Thyroid gland (tissue), 4 donors: ENCODE results near the gene SIAH3.

ENCODE experiments used
- CTCF ChIP-seq, 6 experiments: fragments of 200-600 bp in 3 of 6; fragments of 450-650 bp in 3 of 6; sonication (generic) in 3 of 6; IDR thresholded peaks; one replicate each; pipeline ENCODE4 v1.5.1; 2016 to 2019; ENCODE audit warnings: antibody characterized with exemption in 6 of 6, mild to moderate bottlenecking in 2 of 6, inconsistent platforms in 1 of 6, moderate library complexity in 1 of 6
- POLR2A ChIP-seq, 2 donors: fragments of 450-650 bp; IDR thresholded peaks; one replicate each; pipeline ENCODE4 v1.6.1; 2017; ENCODE audit warnings: antibody characterized with exemption in 2 of 2, mild to moderate bottlenecking in 2 of 2, moderate library complexity in 1 of 2

GRCh38 chr13:45833663-45834375, 17.7 kb downstream of the SIAH3 start:
- TF ChIP-seq POLR2A (IDR thresholded peaks at IDR 0.05) (no peak), CTCF (IDR thresholded peaks at IDR 0.05) (no peak)
